WERI-Rb-1 (cell line): ENCODE measurements around the gene KRT85.
A peak's percentile ranks its signal among the peaks of the same experiment; 100 is the strongest.

ENCODE experiments used
- DNase-seq: peaks from one replicate; pipeline ENCODE4 v3.0.0-alpha.2; 2020
- H3K27ac ChIP-seq: fragments of 250-450 bp; sonication (Bioruptor Pico); 2 replicates; pipeline ENCODE4 v1.5.1; 2020; ENCODE audit warnings: mild to moderate bottlenecking, moderate library complexity
- H3K27me3 ChIP-seq: fragments of 250-450 bp; sonication (Bioruptor Pico); 2 replicates; pipeline ENCODE4 v1.5.1; 2021; ENCODE audit warnings: mild to moderate bottlenecking, low read depth, moderate library complexity; ENCODE audit not compliant: insufficient read depth, severe bottlenecking
- H3K36me3 ChIP-seq: fragments of 250-450 bp; sonication (Bioruptor Pico); 2 replicates; pipeline ENCODE4 v1.5.1; 2020; ENCODE audit warnings: mild to moderate bottlenecking, moderate library complexity
- H3K4me3 ChIP-seq: 2 replicates; pipeline ENCODE4 v1.5.1; 2011; ENCODE audit warnings: low read depth, mild to moderate bottlenecking, control low read depth, low read length
- H3K9me3 ChIP-seq: fragments of 250-450 bp; sonication (Bioruptor Pico); 2 replicates; pipeline ENCODE4 v1.5.1; 2021; ENCODE audit warnings: mild to moderate bottlenecking, moderate library complexity; ENCODE audit not compliant: severe bottlenecking
- CTCF ChIP-seq: IDR thresholded peaks from 2 replicates; pipeline ENCODE4 v1.5.1; 2011; ENCODE audit warnings: low read depth, mild to moderate bottlenecking, control low read depth, inconsistent platforms, low read length

KRT85 gene

GRCh38 chr12:52391618-52392002 lies 24.3 kb upstream of the KRT85 start:
- DNase-seq: no peak
- no peak overlapping the region for H3K27ac ChIP-seq
- H3K4me3 ChIP-seq: no peak overlapping the region
- no peaks in the 10 kb centered on the region for H3K9me3 ChIP-seq
- no peaks in the 10 kb centered on the region for H3K36me3 ChIP-seq
- no peak for TF ChIP-seq CTCF
- peaks cover 94% of the 10 kb centered on the region for H3K27me3 ChIP-seq

- Histone ChIP-seq H3K36me3 (no peaks in the 10 kb centered on the region), H3K9me3 (no peaks in the 10 kb centered on the region), H3K27ac (no peak overlapping the region), H3K4me3 (no peak overlapping the region), H3K27me3 (peaks cover 94% of the 10 kb centered on the region)
- TF ChIP-seq CTCF: peak; percentile 58
- DNase-seq: no peak
Observed at GRCh38 chr12:52390739-52391617, 23.7 kb upstream of the KRT85 start.

- no peaks in the 10 kb centered on the region for H3K9me3 ChIP-seq
- H3K4me3 ChIP-seq: no peak overlapping the region
- H3K27ac ChIP-seq: no peak overlapping the region
- no peak for TF ChIP-seq CTCF
- peaks cover 94% of the 10 kb centered on the region for H3K27me3 ChIP-seq
- no peak for DNase-seq
- H3K36me3 ChIP-seq: no peaks in the 10 kb centered on the region
Observed at GRCh38 chr12:52389313-52390207, 22.3 kb upstream of the KRT85 start.

GRCh38 chr12:52387859-52388258 lies 20.6 kb upstream of the KRT85 start:
- peaks cover 90% of the 10 kb centered on the region for H3K27me3 ChIP-seq
- TF ChIP-seq CTCF: no peak
- no peaks in the 10 kb centered on the region for H3K36me3 ChIP-seq
- no peak overlapping the region for H3K4me3 ChIP-seq
- no peak overlapping the region for H3K27ac ChIP-seq
- no peak for DNase-seq
- H3K9me3 ChIP-seq: no peaks in the 10 kb centered on the region

- H3K36me3 ChIP-seq: no peaks in the 10 kb centered on the region
- peaks cover 86% of the 10 kb centered on the region for H3K27me3 ChIP-seq
- no peak for TF ChIP-seq CTCF
- H3K4me3 ChIP-seq: no peak within 1 kb of the TSS
- no peaks in the 10 kb centered on the region for H3K9me3 ChIP-seq
- DNase-seq: no peak
- no peak within 1 kb of the TSS for H3K27ac ChIP-seq
Observed at GRCh38 chr12:52385226-52385702, 18.0 kb upstream of the KRT85 start, which contains the start of gene KRT84. KRT84 (minus strand) TSS chr12:52385652; CDS start chr12:52385585, 67 bp downstream.
